Fibroblast of skin of left quadriceps (primary cell): Measurements from ENCODE around the gene PCDHB14.
"Not testable (repeated sequence)": the region's sequence is repeated elsewhere in the genome, so short reads cannot be mapped to it uniquely, and the experiment has no call there.

Source experiments
- DNase-seq, 2 experiments: peaks; one replicate each; pipeline ENCODE4 v3.0.0-alpha.2; 2013; ENCODE audit warnings: low read depth in 2 of 2

Gene PCDHB14

GRCh38 chr5:141223112-141223783 lies at the start of gene PCDHB14:
Gene PCDHB14 (plus strand): TSS chr5:141223343. CDS start chr5:141223506, 163 bp downstream.
- no peak for DNase-seq

- DNase-seq = not testable (repeated sequence)
Measured at GRCh38 chr5:141174291-141175104, 48.6 kb upstream of the PCDHB14 start.

- no peak for DNase-seq
Measured at GRCh38 chr5:141175933-141176332, 47.2 kb upstream of the PCDHB14 start.

GRCh38 chr5:141177577-141178191 lies 45.5 kb upstream of the PCDHB14 start, which contains the start of gene PCDHB8:
Gene PCDHB8 (plus strand): TSS chr5:141177790. CDS start chr5:141178035, 245 bp downstream.
- not testable (repeated sequence) for DNase-seq

GRCh38 chr5:141179371-141179770 lies 43.8 kb upstream of the PCDHB14 start:
- not testable (repeated sequence) for DNase-seq

- DNase-seq = not testable (repeated sequence)
Measured at GRCh38 chr5:141179876-141180275, 43.3 kb upstream of the PCDHB14 start.

GRCh38 chr5:141180313-141180712 lies 42.8 kb upstream of the PCDHB14 start:
- no peak for DNase-seq

- no peak for DNase-seq
Measured at GRCh38 chr5:141182248-141182647, 40.9 kb upstream of the PCDHB14 start, which contains the start of gene PCDHB16. Gene PCDHB16 (plus strand): TSS chr5:141182387. CDS start chr5:141182560, 173 bp downstream.

GRCh38 chr5:141184117-141184855 lies 38.9 kb upstream of the PCDHB14 start:
- not testable (repeated sequence) for DNase-seq

GRCh38 chr5:141186897-141187512 lies 36.1 kb upstream of the PCDHB14 start, which contains the start of gene PCDHB9:
Gene PCDHB9 (plus strand): TSS chr5:141187161. CDS start chr5:141187319, 158 bp downstream.
- DNase-seq = no peak

- not testable (repeated sequence) for DNase-seq
Measured at GRCh38 chr5:141188682-141189081, 34.5 kb upstream of the PCDHB14 start.

- DNase-seq = not testable (repeated sequence)
Measured at GRCh38 chr5:141189131-141189530, 34.0 kb upstream of the PCDHB14 start.

- no peak for DNase-seq
Measured at GRCh38 chr5:141192110-141192725, 30.9 kb upstream of the PCDHB14 start, which contains the start of gene PCDHB10. Gene PCDHB10 (plus strand): TSS chr5:141192353. CDS start chr5:141192553, 200 bp downstream.

- DNase-seq = not testable (repeated sequence)
Measured at GRCh38 chr5:141194332-141194731, 28.8 kb upstream of the PCDHB14 start.

GRCh38 chr5:141196363-141196762 lies 26.8 kb upstream of the PCDHB14 start:
- DNase-seq = no peak

- no peak for DNase-seq
Measured at GRCh38 chr5:141199359-141200235, 23.5 kb upstream of the PCDHB14 start, which contains the start of gene PCDHB11. Gene PCDHB11 (plus strand): TSS chr5:141199627. CDS start chr5:141199775, 148 bp downstream.

GRCh38 chr5:141201126-141201525 lies 22.0 kb upstream of the PCDHB14 start:
- DNase-seq = not testable (repeated sequence)

GRCh38 chr5:141201646-141202045 lies 21.5 kb upstream of the PCDHB14 start:
- not testable (repeated sequence) for DNase-seq

- DNase-seq = no peak
Measured at GRCh38 chr5:141208478-141208877, 14.7 kb upstream of the PCDHB14 start, which contains the start of gene PCDHB12. Gene PCDHB12 (plus strand): TSS chr5:141208719. CDS start chr5:141208908, 189 bp downstream.
